Erythroblast (primary cell): Measurements from ENCODE around the gene FANK1.
"Not testable (repeated sequence)": the region's sequence is repeated elsewhere in the genome, so short reads cannot be mapped to it uniquely, and the experiment has no call there.

Experiments
- DNase-seq, 2 experiments: peaks; one replicate each; lab custom pipeline; 2025; lab: John Stamatoyannopoulos, UW
- GATA1 ChIP-seq: IDR thresholded peaks from 2 replicates; pipeline ENCODE4 v1.6.1; 2011; ENCODE audit warnings: low read depth, mild to moderate bottlenecking, control low read depth, low read length, moderate library complexity
- POLR2A ChIP-seq: IDR thresholded peaks from 2 replicates; pipeline ENCODE4 v1.6.1; 2011; ENCODE audit warnings: mild to moderate bottlenecking, low read length

FANK1 gene

GRCh38 chr10:125953778-125954385, 57.5 kb downstream of the FANK1 start:
- TF ChIP-seq POLR2A (no peak), GATA1 (no peak)
- DNase-seq = peak in 1 of 2 experiments; percentile 4

GRCh38 chr10:125955766-125956165, 59.4 kb downstream of the FANK1 start:
- TF ChIP-seq POLR2A (no peak), GATA1 (no peak)

GRCh38 chr10:125961743-125962142, 65.4 kb downstream of the FANK1 start:
- peak in 1 of 2 experiments; percentile 7 for DNase-seq
- TF ChIP-seq GATA1 = no peak
- TF ChIP-seq POLR2A = no peak

More at GRCh38 chr10:125955766-125956165, 59.4 kb downstream of the FANK1 start:
- DNase-seq = no peak

GRCh38 chr10:125962200-125962599, 65.8 kb downstream of the FANK1 start:
- no peak for TF ChIP-seq GATA1
- TF ChIP-seq POLR2A = no peak
- DNase-seq = no peak

- DNase-seq = no peak
- TF ChIP-seq GATA1 (no peak), POLR2A (no peak)
Observed at GRCh38 chr10:125964558-125964957, 68.2 kb downstream of the FANK1 start.

GRCh38 chr10:125967533-125967932, 71.2 kb downstream of the FANK1 start:
- TF ChIP-seq GATA1 = no peak
- TF ChIP-seq POLR2A = no peak
- no peak for DNase-seq

GRCh38 chr10:125970077-125970630, 73.8 kb downstream of the FANK1 start:
- DNase-seq = not testable (repeated sequence)

GRCh38 chr10:125976960-125977605, 80.7 kb downstream of the FANK1 start:
- DNase-seq = peak; percentile 13 to 34
- TF ChIP-seq POLR2A = no peak
- no peak for TF ChIP-seq GATA1

GRCh38 chr10:125979976-125980375, 83.6 kb downstream of the FANK1 start:
- no peak for DNase-seq
- no peak for TF ChIP-seq GATA1
- no peak for TF ChIP-seq POLR2A

- no peak for DNase-seq
- TF ChIP-seq GATA1 (no peak), POLR2A (no peak)
Observed at GRCh38 chr10:125980521-125981035, 84.2 kb downstream of the FANK1 start.

GRCh38 chr10:125982260-125982948, 86.0 kb downstream of the FANK1 start:
- TF ChIP-seq GATA1 (no peak), POLR2A (no peak)
- peak; percentile 55 to 78 for DNase-seq

GRCh38 chr10:125983161-125983560, 86.8 kb downstream of the FANK1 start:
- no peak for DNase-seq

GRCh38 chr10:125983656-125984055, 87.3 kb downstream of the FANK1 start:
- TF ChIP-seq POLR2A (no peak), GATA1 (no peak)
- DNase-seq = no peak

More at GRCh38 chr10:125983161-125983560, 86.8 kb downstream of the FANK1 start:
- TF ChIP-seq GATA1 = no peak

GRCh38 chr10:125984346-125984745, 88.0 kb downstream of the FANK1 start:
- no peak for DNase-seq
- no peak for TF ChIP-seq POLR2A
